Thyroid gland (tissue), 4 donors: ENCODE data around the gene NT5C2.

Experiments used
- POLR2A ChIP-seq, 2 donors: fragments of 450-650 bp; IDR thresholded peaks; one replicate each; pipeline ENCODE4 v1.6.1; 2017; ENCODE audit warnings: antibody characterized with exemption in 2 of 2, mild to moderate bottlenecking in 2 of 2, moderate library complexity in 1 of 2
- TF ChIP-seq, protein P1 (sequence below), 6 experiments: fragments of 200-600 bp in 3 of 6; fragments of 450-650 bp in 3 of 6; sonication (generic) in 3 of 6; IDR thresholded peaks; one replicate each; pipeline ENCODE4 v1.5.1; 2016 to 2019; ENCODE audit warnings: antibody characterized with exemption in 6 of 6, mild to moderate bottlenecking in 2 of 6, inconsistent platforms in 1 of 6, moderate library complexity in 1 of 6

DNA sequence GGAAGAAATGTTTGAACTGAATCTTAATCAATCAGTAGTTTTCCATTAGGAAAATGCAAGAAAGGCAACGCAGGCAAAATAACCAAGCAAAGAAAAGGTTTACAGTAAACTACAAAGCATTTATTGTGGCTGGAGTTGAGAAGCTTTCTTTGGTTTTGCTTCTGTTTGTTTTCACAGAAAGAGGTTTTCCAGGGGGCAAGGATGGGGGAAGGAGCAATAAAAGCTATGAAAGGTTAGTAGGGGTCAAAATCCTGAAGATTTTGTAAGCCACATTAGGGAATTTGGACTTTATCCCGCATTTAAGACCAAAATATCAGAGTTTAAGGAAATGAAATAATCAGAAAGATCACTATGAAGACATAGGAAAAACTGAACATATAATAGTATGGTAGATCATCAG lies 51.1 kb downstream of the NT5C2 start:
- TF ChIP-seq, protein P1, sequence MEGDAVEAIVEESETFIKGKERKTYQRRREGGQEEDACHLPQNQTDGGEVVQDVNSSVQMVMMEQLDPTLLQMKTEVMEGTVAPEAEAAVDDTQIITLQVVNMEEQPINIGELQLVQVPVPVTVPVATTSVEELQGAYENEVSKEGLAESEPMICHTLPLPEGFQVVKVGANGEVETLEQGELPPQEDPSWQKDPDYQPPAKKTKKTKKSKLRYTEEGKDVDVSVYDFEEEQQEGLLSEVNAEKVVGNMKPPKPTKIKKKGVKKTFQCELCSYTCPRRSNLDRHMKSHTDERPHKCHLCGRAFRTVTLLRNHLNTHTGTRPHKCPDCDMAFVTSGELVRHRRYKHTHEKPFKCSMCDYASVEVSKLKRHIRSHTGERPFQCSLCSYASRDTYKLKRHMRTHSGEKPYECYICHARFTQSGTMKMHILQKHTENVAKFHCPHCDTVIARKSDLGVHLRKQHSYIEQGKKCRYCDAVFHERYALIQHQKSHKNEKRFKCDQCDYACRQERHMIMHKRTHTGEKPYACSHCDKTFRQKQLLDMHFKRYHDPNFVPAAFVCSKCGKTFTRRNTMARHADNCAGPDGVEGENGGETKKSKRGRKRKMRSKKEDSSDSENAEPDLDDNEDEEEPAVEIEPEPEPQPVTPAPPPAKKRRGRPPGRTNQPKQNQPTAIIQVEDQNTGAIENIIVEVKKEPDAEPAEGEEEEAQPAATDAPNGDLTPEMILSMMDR (IDR thresholded peaks at IDR 0.05) = no peak
- no peak for TF ChIP-seq POLR2A (IDR thresholded peaks at IDR 0.05)
